ENCODE results near the gene PIM2. TPM values are rescaled to one million over a fixed set of nuclear protein-coding genes. Genes with fewer than 3 reads are reported as not detected.
A peak's percentile ranks its signal among the peaks of the same experiment; 100 is the strongest.

PIM2 gene
- polyA plus RNA-seq, 2 of the 4 experiments (the other 2 are of a cell fraction) = 8.2 to 8.8 TPM

DNA sequence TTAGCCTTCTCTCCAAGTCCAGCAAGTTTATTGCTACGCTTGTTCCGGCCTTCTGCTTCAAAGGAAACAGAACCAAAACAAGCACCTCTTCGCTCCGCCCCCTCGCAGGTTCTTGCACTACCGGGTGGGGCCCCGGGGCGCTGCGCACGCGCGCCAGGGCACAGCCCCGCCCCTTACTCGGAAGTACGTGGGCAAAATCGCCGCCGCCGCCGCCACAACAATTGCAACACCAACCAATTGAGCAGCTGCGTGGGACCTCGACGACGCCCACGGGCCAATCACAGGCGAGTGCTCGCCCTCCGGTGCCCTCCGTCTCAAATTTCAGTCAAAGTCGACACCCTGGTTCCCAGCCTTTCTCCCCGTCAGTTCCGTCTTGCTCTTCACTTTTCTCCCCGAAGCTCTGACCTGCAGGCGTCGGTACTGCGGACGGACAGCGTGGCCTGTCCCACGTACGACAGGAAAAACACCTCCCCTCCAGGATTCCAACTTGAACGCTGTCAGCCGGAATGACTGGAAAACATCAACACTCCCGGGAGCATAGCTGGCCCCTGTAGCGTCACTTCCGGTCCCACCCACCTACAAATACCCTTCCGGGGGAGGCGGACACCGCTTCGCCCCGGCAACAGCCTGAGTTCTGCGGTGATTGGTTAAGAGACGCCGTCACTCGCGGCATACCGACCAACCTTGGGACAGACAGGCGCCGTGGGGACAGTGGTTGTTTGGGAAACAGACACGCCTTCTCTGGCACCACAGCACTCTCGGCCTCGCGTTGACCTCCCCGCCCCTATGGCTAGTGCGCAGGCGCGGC, 39.2 kb upstream of the PIM2 start (continued):
- TF ChIP-seq, protein P1, sequence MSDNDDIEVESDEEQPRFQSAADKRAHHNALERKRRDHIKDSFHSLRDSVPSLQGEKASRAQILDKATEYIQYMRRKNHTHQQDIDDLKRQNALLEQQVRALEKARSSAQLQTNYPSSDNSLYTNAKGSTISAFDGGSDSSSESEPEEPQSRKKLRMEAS (IDR thresholded peaks at IDR 0.05) = no peak; the same call in 1 of the 2 replicates
- TF ChIP-seq, protein P2, sequence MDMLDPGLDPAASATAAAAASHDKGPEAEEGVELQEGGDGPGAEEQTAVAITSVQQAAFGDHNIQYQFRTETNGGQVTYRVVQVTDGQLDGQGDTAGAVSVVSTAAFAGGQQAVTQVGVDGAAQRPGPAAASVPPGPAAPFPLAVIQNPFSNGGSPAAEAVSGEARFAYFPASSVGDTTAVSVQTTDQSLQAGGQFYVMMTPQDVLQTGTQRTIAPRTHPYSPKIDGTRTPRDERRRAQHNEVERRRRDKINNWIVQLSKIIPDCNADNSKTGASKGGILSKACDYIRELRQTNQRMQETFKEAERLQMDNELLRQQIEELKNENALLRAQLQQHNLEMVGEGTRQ (IDR thresholded peaks at IDR 0.05) = no peak
- no peak for TF ChIP-seq HOXA7 (CRISPR knock-in tag; IDR thresholded peaks at IDR 0.05)
- no peak for TF ChIP-seq TFCP2L1 (CRISPR knock-in tag; IDR thresholded peaks at IDR 0.05)
- no peak for TF ChIP-seq ESRRA (IDR thresholded peaks at IDR 0.05; ENCODE audit: borderline replicate concordance, low read length)
- TF ChIP-seq SREBF2 (IDR thresholded peaks at IDR 0.05) = no peak
- TF ChIP-seq ZNF302 (CRISPR knock-in tag; IDR thresholded peaks at IDR 0.05) = no peak
- TF ChIP-seq, protein P3, sequence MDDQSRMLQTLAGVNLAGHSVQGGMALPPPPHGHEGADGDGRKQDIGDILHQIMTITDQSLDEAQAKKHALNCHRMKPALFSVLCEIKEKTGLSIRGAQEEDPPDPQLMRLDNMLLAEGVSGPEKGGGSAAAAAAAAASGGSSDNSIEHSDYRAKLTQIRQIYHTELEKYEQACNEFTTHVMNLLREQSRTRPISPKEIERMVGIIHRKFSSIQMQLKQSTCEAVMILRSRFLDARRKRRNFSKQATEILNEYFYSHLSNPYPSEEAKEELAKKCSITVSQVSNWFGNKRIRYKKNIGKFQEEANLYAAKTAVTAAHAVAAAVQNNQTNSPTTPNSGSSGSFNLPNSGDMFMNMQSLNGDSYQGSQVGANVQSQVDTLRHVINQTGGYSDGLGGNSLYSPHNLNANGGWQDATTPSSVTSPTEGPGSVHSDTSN (IDR thresholded peaks at IDR 0.05) = peak; percentile 75; the same call in 1 of the 2 replicates
- no peak for TF ChIP-seq JUNB (IDR thresholded peaks at IDR 0.05)
- TF ChIP-seq EP300 (IDR thresholded peaks at IDR 0.05) = no peak
- no peak for TF ChIP-seq TP53 (CRISPR knock-in tag; IDR thresholded peaks at IDR 0.05)
- TF ChIP-seq NFE2L2 (conservative IDR thresholded peaks at IDR 0.05; ENCODE audit: low read length) = no peak
- no peak for TF ChIP-seq HOXB13 (CRISPR knock-in tag; IDR thresholded peaks at IDR 0.05; ENCODE audit: low read depth)
- TF ChIP-seq RARB (CRISPR knock-in tag; IDR thresholded peaks at IDR 0.05) = no peak
- TF ChIP-seq CBX8 (IDR thresholded peaks at IDR 0.05) = no peak
- TF ChIP-seq RFX5 (IDR thresholded peaks at IDR 0.05) = peak; percentile 87
- no peak for TF ChIP-seq FOSB (CRISPR knock-in tag; IDR thresholded peaks at IDR 0.05)
- TF ChIP-seq NPAS2 (CRISPR knock-in tag; IDR thresholded peaks at IDR 0.05; ENCODE audit: borderline replicate concordance) = no peak
- TF ChIP-seq, protein P4, sequence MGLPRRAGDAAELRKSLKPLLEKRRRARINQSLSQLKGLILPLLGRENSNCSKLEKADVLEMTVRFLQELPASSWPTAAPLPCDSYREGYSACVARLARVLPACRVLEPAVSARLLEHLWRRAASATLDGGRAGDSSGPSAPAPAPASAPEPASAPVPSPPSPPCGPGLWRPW (IDR thresholded peaks at IDR 0.05) = no peak
- no peak for TF ChIP-seq NR3C1 (IDR thresholded peaks at IDR 0.05)
- TF ChIP-seq JUN (IDR thresholded peaks at IDR 0.05) = peak in 1 of 2 experiments; percentile 28; a peak in 2 of 5 replicates
- peak; percentile 27; the same call in 1 of the 2 replicates for TF ChIP-seq POLR2A (IDR thresholded peaks at IDR 0.05; ENCODE audit: low read length)

DNA sequence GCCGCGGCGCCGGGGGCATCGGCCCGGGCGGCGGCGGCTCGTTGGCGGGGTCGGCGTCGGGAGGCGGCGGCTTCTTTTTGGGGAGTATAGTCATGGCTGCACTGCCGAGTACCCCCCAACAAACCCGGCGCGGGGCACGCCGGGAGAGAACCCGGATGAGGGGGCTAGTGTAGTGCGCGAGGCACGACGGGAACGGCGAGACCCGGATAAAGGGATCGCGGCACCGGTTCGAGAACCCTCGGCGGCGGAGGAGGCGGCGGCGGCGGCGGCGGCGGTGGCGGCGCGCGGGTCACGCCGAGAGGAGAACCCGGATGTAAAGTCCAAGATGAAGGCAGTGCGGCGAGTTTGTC, 38.6 kb upstream of the PIM2 start, which contains the start of gene OTUD5:
Gene OTUD5, minus strand, starts transcription at position 131 of the 350 bp plus-strand sequence. Its CDS starts 37 bp downstream, at position 94.
- no peaks in the 10 kb centered on the region for H3K9me3 ChIP-seq
- DNase-seq (ENCODE audit: low read depth in 1 of 2, low spot score in 1 of 2) (peak in 1 of 2 experiments; percentile 64), FAIRE-seq (no peak), ATAC-seq (peak; percentile 48 to 68)
- TF ChIP-seq NPAS2 (CRISPR knock-in tag; IDR thresholded peaks at IDR 0.05; ENCODE audit: borderline replicate concordance) (no peak), TFCP2L1 (CRISPR knock-in tag; IDR thresholded peaks at IDR 0.05) (no peak), JUN (IDR thresholded peaks at IDR 0.05) (peak; percentile 47 to 48; a peak in 3 of 5 replicates), SREBF2 (IDR thresholded peaks at IDR 0.05) (no peak), POLR2A (IDR thresholded peaks at IDR 0.05; ENCODE audit: low read length) (peak; percentile 31), HOXB13 (CRISPR knock-in tag; IDR thresholded peaks at IDR 0.05; ENCODE audit: low read depth) (no peak), MAFK (IDR thresholded peaks at IDR 0.05; ENCODE audit: partially characterized antibody) (no peak)
- TF ChIP-seq, protein P1 (IDR thresholded peaks at IDR 0.05) = no peak; the same call in 1 of the 2 replicates
- TF ChIP-seq, protein P5, sequence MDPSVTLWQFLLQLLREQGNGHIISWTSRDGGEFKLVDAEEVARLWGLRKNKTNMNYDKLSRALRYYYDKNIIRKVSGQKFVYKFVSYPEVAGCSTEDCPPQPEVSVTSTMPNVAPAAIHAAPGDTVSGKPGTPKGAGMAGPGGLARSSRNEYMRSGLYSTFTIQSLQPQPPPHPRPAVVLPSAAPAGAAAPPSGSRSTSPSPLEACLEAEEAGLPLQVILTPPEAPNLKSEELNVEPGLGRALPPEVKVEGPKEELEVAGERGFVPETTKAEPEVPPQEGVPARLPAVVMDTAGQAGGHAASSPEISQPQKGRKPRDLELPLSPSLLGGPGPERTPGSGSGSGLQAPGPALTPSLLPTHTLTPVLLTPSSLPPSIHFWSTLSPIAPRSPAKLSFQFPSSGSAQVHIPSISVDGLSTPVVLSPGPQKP (IDR thresholded peaks at IDR 0.05; ENCODE audit: low read depth, low read length) = no peak
- peak within 1 kb of the TSS; percentile 98 for H3K4me2 ChIP-seq
- H3K4me3 ChIP-seq = peak within 1 kb of the TSS; percentile 98
- H3K4me1 ChIP-seq = peaks cover 19% of the 10 kb centered on the region
- POLR2A ChIA-PET = interaction anchor here (1.2 to 3.6 kb wide), 7 partner anchors 11 to 220 kb away, joined by 3 to 40 read pairs (median 6); partner anchors contain the start of genes GRIPAP1, HDAC6, KCND1 and PQBP1
- 2% methylated on average over 13 of the region's 53 CpGs for WGBS (ENCODE audit: missing lambda C conversion rate)
- CTCF ChIA-PET = interaction anchor here (3.1 to 3.9 kb wide), 2 partner anchors 15 to 86 kb away, joined by 9 to 17 read pairs; partner anchors contain the start of genes KCND1 and TFE3
- peak within 1 kb of the TSS; percentile 82 to 99 for H3K27ac ChIP-seq

All from A549 (cell line).